Neutrophil (primary cell): ENCODE results near the gene VMAC.
A peak's percentile ranks its signal among the peaks of the same experiment; 100 is the strongest.

ENCODE experiments used
- H3K27ac ChIP-seq: fragments of 200-600 bp; sonication (generic); 2 replicates; pipeline ENCODE4 v1.5.1; 2016; ENCODE audit warnings: mild to moderate bottlenecking, moderate library complexity
- H3K27me3 ChIP-seq: fragments of 200-600 bp; sonication (generic); 2 replicates; pipeline ENCODE4 v1.6.0; 2016; ENCODE audit warnings: mild to moderate bottlenecking
- H3K36me3 ChIP-seq: fragments of 200-600 bp; sonication (generic); 2 replicates; pipeline ENCODE4 v1.5.1; 2017
- H3K4me1 ChIP-seq, 2 experiments: fragments of 200-600 bp in 1 of 2; sonication (generic) in 1 of 2; 1 replicate in 1 of 2; 2 replicates in 1 of 2; pipeline versions ENCODE4 v1.5.1 to v1.6.1; 2013 to 2016; ENCODE audit warnings: low read depth in 1 of 2, low read length in 1 of 2, mild to moderate bottlenecking in 1 of 2, moderate library complexity in 1 of 2; ENCODE audit not compliant: control insufficient read depth in 1 of 2, insufficient read depth in 1 of 2
- H3K4me3 ChIP-seq, 2 experiments: fragments of 200-600 bp in 1 of 2; sonication (generic) in 1 of 2; 1 replicate in 1 of 2; 2 replicates in 1 of 2; pipeline ENCODE4 v1.5.1; 2013 to 2016; ENCODE audit warnings: low read depth in 1 of 2, low read length in 1 of 2, mild to moderate bottlenecking in 1 of 2, moderate library complexity in 1 of 2
- H3K9me3 ChIP-seq: fragments of 200-600 bp; sonication (generic); 2 replicates; pipeline ENCODE4 v1.5.1; 2016
- TF ChIP-seq, protein P1 (sequence below): fragments of 200-600 bp; sonication (generic); IDR thresholded peaks from 2 replicates; pipeline ENCODE4 v1.5.1; 2016; ENCODE audit warnings: antibody characterized with exemption

The VMAC gene

DNA sequence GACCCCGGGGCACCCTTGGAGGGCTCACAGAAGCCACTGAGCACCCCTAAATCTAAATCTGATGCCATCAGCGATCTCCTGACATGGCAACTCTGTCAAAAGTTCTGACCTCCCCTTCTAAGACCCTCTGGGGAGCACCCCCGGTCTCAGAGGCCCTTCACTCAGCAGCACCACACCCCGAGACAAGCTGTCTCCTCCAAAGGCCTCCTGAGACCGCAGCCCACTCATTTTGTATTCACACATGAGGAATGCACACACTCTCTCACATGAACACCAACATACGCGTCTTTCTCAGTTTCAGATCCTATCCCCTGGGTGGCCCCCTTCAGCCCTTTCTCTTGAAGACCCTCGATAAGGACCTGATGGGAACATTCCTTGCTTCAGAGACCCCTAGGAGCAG is 3.7 kb upstream of the VMAC start:
- H3K9me3 ChIP-seq: no peaks in the 10 kb centered on the region
- peaks cover 21% of the 10 kb centered on the region in 2 experiments for H3K4me1 ChIP-seq
- H3K27ac ChIP-seq: no peak overlapping the region
- TF ChIP-seq, protein P1, sequence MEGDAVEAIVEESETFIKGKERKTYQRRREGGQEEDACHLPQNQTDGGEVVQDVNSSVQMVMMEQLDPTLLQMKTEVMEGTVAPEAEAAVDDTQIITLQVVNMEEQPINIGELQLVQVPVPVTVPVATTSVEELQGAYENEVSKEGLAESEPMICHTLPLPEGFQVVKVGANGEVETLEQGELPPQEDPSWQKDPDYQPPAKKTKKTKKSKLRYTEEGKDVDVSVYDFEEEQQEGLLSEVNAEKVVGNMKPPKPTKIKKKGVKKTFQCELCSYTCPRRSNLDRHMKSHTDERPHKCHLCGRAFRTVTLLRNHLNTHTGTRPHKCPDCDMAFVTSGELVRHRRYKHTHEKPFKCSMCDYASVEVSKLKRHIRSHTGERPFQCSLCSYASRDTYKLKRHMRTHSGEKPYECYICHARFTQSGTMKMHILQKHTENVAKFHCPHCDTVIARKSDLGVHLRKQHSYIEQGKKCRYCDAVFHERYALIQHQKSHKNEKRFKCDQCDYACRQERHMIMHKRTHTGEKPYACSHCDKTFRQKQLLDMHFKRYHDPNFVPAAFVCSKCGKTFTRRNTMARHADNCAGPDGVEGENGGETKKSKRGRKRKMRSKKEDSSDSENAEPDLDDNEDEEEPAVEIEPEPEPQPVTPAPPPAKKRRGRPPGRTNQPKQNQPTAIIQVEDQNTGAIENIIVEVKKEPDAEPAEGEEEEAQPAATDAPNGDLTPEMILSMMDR: no peak
- H3K27me3 ChIP-seq: no peaks in the 10 kb centered on the region
- peaks cover 14% of the 10 kb centered on the region for H3K36me3 ChIP-seq
- H3K4me3 ChIP-seq: no peak overlapping the region

DNA sequence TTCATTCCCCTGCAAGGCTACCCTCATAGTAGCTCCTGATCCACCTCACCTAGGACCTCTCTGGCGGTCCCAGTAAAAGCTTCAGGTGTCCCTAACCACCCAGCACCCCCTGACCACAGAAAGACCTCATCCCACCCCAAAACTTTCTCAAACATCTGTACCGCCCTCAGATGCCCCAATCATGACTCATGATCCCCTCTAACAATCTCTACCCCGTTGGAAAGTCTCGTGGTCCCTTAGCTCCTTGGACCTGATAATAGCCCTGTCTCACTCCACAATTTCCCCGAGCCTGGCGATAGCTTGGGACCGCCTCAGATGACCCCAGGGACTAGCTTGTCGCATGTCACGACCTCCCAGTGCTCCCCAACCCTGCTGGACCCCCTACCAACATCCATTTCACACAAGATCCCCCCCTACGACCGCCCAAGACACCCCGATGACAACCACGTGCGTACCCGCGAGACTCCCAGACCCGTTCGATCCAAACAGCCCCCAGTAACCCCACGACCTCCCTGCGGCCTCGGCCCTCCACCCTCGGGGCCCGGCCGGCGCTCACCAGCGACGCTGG is 1.5 kb upstream of the VMAC start:
- peaks cover 21 to 28% of the 10 kb centered on the region in 2 experiments for H3K4me1 ChIP-seq
- no peaks in the 10 kb centered on the region for H3K9me3 ChIP-seq
- TF ChIP-seq, protein P1: no peak
- H3K36me3 ChIP-seq: peaks cover 3% of the 10 kb centered on the region
- H3K27me3 ChIP-seq: no peaks in the 10 kb centered on the region
- H3K27ac ChIP-seq: peak overlapping the region; percentile 90
- H3K4me3 ChIP-seq: peak overlapping the region; percentile 83 to 98

DNA sequence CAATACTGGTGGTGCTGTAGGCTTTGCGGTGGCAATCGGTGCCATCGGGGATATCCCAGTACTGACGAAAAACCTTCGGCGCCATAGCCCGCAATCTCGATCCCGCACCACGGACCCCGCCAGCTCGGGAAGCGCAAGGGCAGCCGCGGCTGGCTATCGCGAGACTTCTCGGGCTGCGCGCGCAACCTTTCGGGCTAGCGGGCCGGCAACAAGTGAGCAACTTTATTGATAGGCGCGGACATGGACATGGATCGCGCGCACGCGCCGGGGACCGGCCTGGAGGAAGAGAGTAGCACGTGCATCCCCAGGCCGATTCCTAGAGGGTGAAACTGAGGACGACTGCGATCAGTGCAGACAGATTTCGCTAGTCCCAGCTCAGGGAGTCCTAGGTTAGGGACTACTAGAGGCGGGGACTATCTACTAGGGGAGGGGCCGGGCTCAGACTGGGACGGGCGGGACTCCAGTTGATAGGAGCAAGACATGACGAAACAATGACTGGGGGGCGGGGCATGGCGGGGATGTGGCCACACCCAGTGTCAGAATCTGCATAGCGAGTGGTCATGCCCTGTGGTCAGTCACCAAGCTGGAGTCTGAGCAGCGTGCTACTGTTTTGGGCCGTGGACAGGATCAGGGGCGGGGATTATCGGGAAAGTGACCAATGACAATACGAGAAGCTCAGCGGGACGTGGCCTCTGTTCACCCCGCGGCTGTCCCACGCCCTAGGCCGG is 884 bp upstream of the VMAC start, which contains the start of gene NDUFA11:
Gene NDUFA11 (minus strand): TSS at position 167 of the 728 bp plus-strand sequence. CDS start 82 bp downstream, at position 85.
- peaks cover 25 to 32% of the 10 kb centered on the region in 2 experiments for H3K4me1 ChIP-seq
- no peaks in the 10 kb centered on the region for H3K9me3 ChIP-seq
- no peaks in the 10 kb centered on the region for H3K27me3 ChIP-seq
- peak within 1 kb of the TSS; percentile 90 for H3K27ac ChIP-seq
- H3K36me3 ChIP-seq: peaks cover 5% of the 10 kb centered on the region
- peak within 1 kb of the TSS; percentile 83 to 98 for H3K4me3 ChIP-seq
- TF ChIP-seq, protein P1: no peak

DNA sequence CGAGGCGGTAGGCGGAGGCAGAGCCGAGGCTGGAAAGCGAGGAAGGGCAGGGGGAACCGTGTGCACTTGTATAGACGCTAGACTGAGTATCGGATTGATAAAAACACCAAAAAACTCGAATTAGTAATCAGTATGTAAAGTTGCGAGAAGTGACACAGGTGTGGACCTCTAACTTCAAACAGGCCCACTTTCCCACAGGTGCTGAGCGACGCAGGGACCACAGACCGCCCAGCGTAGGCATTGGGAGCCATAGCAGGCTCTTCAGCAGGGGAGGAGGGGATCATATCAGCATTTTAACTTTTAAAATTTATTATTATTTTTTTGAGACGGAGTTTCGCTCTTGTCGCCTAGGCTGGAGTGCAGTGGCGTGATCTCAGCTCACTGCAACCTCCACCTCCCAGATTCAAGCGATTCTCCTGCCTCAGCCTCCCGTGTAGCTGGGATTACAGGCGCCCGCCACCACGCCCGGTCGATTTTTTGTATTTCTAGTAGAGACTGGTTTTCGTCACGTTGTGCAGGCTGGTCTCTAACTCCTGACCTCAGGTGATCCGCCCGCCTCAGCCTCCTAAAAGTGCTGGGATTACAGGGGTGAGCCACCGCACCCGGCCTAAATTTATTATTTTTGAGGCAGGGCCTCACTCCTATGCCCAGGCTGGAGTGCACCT is 574 bp downstream of the VMAC start:
- peaks cover 27 to 37% of the 10 kb centered on the region in 2 experiments for H3K4me1 ChIP-seq
- peak overlapping the region; percentile 83 to 98 for H3K4me3 ChIP-seq
- TF ChIP-seq, protein P1: no peak
- peaks cover 18% of the 10 kb centered on the region for H3K36me3 ChIP-seq
- H3K27ac ChIP-seq: peak overlapping the region; percentile 90
- H3K9me3 ChIP-seq: no peaks in the 10 kb centered on the region
- H3K27me3 ChIP-seq: no peaks in the 10 kb centered on the region

DNA sequence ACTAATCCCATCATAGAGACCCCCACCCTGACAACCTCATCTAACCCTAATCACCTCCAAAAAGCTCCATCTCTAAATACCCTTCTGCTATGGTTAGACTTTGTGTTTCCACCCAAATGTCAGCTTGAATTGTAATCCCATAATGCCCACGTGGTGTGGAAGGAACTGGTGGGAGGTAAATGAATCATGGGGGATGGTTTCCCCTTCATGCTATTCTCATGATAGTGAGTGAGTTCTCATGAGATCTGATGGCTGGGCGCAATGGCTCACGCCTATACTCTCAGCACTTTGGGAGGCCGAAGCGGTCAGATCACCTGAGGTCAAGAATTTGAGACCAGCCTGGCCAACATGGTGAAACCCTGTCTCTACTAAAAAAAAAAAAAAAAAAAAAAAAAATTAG is 2.6 kb downstream of the VMAC start:
- Histone ChIP-seq H3K27me3 (no peaks in the 10 kb centered on the region), H3K4me1 (peaks cover 27 to 37% of the 10 kb centered on the region in 2 experiments), H3K9me3 (no peaks in the 10 kb centered on the region), H3K4me3 (no peak overlapping the region), H3K27ac (no peak overlapping the region), H3K36me3 (peaks cover 28% of the 10 kb centered on the region)
- TF ChIP-seq, protein P1: no peak
